ENCODE results near the gene RD3L. TPM values are rescaled to one million over a fixed set of nuclear protein-coding genes. Genes with fewer than 3 reads are reported as not detected.

The RD3L gene
- total RNA-seq, 1 donor from 2014 or later = not detected

DNA sequence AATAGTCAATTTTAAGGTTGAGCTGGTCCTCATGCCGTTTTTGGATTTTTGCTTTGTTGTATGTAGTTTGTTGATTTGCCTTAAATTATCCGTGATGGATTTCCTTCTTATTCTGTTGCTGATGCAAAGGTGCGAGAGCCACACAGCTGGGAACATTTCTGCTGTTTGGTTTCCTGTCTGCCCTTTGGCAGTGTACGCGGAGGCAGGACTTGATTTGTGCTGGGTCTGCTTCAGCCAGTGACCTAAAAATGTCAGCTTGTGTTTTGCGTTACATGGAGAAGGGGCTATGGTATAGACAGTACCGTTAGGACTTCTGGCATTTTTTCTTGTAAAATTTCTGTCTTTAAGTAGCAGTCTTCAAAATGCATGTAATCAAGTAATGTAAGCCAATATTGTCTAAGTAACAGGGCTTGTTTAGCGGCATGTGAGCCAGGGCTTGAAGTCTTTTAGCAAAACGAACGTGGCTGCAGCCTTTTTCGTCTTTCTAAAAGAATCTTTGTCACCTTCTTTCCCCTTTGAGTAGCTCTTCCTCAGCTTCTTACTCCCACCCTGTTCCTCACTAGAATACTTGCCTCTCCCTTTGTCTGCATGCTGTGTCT, 18.2 kb upstream of the RD3L start:
- no peaks in the 10 kb centered on the region for H3K4me1 Mint-ChIP-seq (ENCODE audit: low read depth)
- no peak overlapping the region for H3K4me3 Mint-ChIP-seq (ENCODE audit: low read depth)
- no peak for TF ChIP-seq CTCF (IDR thresholded peaks at IDR 0.05; ENCODE audit: unreplicated experiment)
- no peaks in the 10 kb centered on the region for H3K36me3 Mint-ChIP-seq (ENCODE audit: insufficient read depth)
- H3K27ac Mint-ChIP-seq = no peak overlapping the region
- peaks cover 4% of the 10 kb centered on the region for H3K27me3 Mint-ChIP-seq
- DNase-seq (ENCODE audit: low spot score, unreplicated experiment) = no peak
- H3K9me3 Mint-ChIP-seq (ENCODE audit: low read depth) = no peaks in the 10 kb centered on the region

- Mint-ChIP-seq H3K4me3 (ENCODE audit: low read depth) (no peak overlapping the region), H3K4me1 (ENCODE audit: low read depth) (no peaks in the 10 kb centered on the region), H3K27ac (no peak overlapping the region), H3K9me3 (ENCODE audit: low read depth) (peaks cover 14% of the 10 kb centered on the region), H3K27me3 (peaks cover 25% of the 10 kb centered on the region), H3K36me3 (ENCODE audit: insufficient read depth) (no peaks in the 10 kb centered on the region)
- TF ChIP-seq CTCF (IDR thresholded peaks at IDR 0.05; ENCODE audit: unreplicated experiment) = no peak
- no peak for DNase-seq (ENCODE audit: low spot score, unreplicated experiment)
These were observed 6.9 kb upstream of the RD3L start for GRCh38 chr14:103949131-103949790.

GRCh38 chr14:103948442-103948841, 6.1 kb upstream of the RD3L start:
- Mint-ChIP-seq H3K4me1 (ENCODE audit: low read depth) (no peaks in the 10 kb centered on the region), H3K36me3 (ENCODE audit: insufficient read depth) (no peaks in the 10 kb centered on the region), H3K27ac (no peak overlapping the region), H3K27me3 (peaks cover 25% of the 10 kb centered on the region), H3K4me3 (ENCODE audit: low read depth) (no peak overlapping the region), H3K9me3 (ENCODE audit: low read depth) (peaks cover 12% of the 10 kb centered on the region)
- TF ChIP-seq CTCF (IDR thresholded peaks at IDR 0.05; ENCODE audit: unreplicated experiment) = no peak
- no peak for DNase-seq (ENCODE audit: low spot score, unreplicated experiment)

DNA sequence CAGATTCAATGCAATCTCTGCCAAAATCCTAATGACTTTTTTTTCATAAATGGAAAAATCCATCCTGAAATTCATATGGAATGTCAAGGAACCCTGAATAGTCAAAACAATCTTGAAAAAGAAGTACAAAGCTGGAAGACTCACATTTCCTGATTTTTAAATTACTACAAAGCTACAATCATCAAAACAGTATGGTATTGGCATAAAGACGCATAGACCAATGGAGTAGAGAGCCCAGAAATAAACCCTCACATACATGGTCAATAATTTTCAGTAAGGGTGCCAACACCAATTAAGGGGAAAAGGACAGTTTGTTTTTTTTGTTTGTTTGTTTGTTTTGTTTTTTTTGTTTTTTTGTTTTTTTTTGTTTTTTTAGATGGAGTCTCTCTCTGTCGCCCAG, 4.6 kb upstream of the RD3L start:
- no peaks in the 10 kb centered on the region for H3K36me3 Mint-ChIP-seq (ENCODE audit: insufficient read depth)
- peaks cover 29% of the 10 kb centered on the region for H3K27me3 Mint-ChIP-seq
- TF ChIP-seq CTCF (IDR thresholded peaks at IDR 0.05; ENCODE audit: unreplicated experiment) = no peak
- no peak for DNase-seq (ENCODE audit: low spot score, unreplicated experiment)
- peaks cover 12% of the 10 kb centered on the region for H3K9me3 Mint-ChIP-seq (ENCODE audit: low read depth)
- H3K27ac Mint-ChIP-seq = no peak overlapping the region
- H3K4me1 Mint-ChIP-seq (ENCODE audit: low read depth) = no peaks in the 10 kb centered on the region
- no peak overlapping the region for H3K4me3 Mint-ChIP-seq (ENCODE audit: low read depth)

GRCh38 chr14:103943673-103944072, 1.3 kb upstream of the RD3L start:
- no peak overlapping the region for H3K27ac Mint-ChIP-seq
- H3K4me3 Mint-ChIP-seq (ENCODE audit: low read depth) = no peak overlapping the region
- peaks cover 12% of the 10 kb centered on the region for H3K9me3 Mint-ChIP-seq (ENCODE audit: low read depth)
- no peaks in the 10 kb centered on the region for H3K4me1 Mint-ChIP-seq (ENCODE audit: low read depth)
- H3K27me3 Mint-ChIP-seq = peaks cover 21% of the 10 kb centered on the region
- H3K36me3 Mint-ChIP-seq (ENCODE audit: insufficient read depth) = no peaks in the 10 kb centered on the region
- no peak for TF ChIP-seq CTCF (IDR thresholded peaks at IDR 0.05; ENCODE audit: unreplicated experiment)
- DNase-seq (ENCODE audit: low spot score, unreplicated experiment) = no peak

All from progenitor cell of endocrine pancreas (in vitro differentiated cells).